ENCODE measurements around the gene CD101.

Gene CD101

DNA sequence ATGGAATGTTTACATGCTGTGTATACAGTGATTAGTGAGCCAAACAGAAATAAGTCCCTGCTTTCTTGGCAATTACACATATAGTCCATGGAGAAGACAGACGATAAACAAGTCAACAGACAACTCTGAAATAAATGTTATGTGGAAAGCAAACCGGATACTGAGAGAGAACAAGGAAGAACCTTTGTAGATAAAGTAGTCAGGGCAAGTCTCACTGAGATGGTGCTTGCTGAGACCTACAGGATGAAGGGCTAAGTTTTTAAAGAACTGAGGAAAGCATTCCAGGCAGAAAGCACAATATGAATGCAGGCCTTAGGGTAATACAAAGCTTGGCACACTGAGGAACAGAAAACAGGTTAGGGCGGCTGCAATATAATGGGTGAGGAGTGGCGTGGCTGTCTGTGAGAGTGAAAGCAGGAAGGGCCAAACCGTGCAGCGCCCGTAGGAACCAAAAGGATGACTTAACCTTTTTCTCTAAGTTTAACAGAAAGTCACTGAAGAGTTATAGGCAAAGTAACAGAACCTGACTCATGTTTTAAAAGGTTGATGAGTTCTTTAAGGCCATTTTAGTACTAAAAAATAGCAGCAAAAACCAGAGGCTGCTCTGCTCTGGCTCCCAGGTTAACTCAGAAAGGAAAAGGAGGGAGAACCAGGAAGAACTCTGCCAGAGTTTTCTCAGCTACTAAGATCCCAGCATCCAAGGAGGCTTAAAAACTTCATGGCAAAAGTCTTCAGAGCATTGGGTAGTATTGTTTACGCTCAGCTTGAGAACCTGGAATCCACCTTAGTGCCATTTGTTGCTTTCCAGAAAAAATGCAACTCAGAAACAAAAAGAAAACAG, 49.9 kb downstream of the CD101 start:
- DNase-seq (ENCODE audit: low spot score): no peak

DNA sequence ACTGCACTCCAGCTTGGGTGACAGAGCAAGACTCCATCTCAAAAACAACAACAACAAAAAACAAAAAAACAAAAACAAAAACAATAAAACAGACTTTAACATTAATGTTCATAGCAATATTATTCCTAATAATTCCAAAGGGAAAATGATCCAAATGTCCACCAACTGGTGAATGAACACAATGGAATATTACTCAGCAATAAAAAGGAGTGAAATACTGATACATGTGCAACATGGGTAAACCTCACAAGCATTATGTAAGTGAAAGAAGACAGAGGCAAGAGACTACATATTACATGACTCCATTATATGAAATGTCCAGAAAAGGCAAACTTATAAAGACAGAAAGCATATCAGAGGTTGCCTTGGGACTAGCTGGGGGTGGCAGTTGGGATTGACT, 52.5 kb downstream of the CD101 start:
- no peak for DNase-seq (ENCODE audit: low spot score)

DNA sequence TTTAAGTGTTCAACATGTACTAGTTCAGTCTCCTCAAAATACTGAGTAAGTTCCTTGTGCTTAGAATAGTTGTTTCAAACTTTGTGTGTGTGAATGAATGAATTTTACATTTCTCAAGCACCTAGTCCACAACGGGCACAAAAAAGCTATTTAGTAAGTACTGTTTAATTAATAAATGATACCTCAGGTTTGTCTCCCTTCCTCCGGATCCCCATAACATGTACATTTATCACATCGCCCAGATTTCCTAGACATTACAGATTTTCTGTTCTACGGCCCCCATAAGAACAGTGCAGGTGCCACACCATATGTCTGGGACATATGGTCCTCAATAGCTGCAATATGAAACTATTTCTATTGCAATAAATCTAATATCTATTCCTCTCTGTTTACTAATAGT, 57.2 kb downstream of the CD101 start:
- no peak for DNase-seq (ENCODE audit: low spot score)

DNA sequence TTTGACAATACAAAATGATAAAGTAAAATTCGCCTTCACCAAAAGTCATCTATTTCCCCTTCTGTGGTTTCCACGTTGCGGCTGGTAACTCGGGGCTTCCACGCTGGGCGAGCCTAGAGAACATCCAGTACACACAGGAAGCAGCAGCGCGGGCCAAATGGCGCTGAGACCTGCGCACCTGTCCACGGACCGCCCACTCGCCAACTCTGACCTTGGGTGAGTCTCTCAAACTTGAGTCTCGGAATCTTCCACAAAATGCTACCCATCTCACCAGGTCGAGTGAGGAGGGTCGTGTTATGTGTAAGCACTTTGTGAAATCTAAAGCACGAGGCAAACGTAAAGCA, 57.7 kb downstream of the CD101 start:
- no peak for DNase-seq (ENCODE audit: low spot score)

DNA sequence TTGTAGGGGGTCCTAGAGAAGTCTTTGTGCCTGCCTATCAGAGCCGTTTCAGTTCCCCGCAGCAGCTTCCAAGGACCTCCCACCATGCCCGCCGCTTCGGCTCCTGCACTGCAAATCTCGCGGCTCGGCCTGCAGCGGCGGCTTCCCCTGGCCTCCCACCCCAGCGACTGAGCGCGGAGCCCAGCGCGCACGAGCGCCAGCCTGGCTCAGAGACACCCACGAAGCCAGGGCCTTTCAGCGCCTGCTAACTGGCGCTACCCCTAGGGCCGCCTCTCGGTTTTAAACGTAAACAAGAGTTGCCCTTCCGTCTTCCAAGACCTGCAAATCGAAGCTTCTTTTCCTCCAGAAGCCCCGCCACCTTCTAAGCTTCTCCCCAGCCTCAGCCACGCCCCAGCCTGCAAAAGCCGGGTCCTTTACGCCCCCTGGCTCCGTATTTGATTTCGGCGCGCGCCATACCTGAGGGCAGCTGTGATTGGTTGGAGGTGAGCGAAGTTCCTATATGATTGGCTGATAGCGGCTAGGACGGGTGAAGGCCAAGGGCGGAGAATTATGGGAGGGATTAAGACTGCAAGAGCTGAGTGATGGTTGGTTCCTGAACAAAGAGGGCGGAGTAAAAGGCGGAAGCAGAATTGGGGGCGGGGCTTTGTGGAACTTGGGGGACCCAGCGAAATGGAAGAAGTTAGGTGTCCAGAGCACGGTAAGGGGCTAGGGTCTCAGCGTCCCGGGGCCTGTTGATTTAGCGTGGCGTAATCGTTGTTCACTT, 58.3 kb downstream of the CD101 start, which contains the start of gene TTF2:
Gene TTF2, plus strand, starts transcription at position 649 of the 763 bp plus-strand sequence. Its CDS starts 21 bp downstream, at position 670.
- DNase-seq (ENCODE audit: low spot score): peak; percentile 100

DNA sequence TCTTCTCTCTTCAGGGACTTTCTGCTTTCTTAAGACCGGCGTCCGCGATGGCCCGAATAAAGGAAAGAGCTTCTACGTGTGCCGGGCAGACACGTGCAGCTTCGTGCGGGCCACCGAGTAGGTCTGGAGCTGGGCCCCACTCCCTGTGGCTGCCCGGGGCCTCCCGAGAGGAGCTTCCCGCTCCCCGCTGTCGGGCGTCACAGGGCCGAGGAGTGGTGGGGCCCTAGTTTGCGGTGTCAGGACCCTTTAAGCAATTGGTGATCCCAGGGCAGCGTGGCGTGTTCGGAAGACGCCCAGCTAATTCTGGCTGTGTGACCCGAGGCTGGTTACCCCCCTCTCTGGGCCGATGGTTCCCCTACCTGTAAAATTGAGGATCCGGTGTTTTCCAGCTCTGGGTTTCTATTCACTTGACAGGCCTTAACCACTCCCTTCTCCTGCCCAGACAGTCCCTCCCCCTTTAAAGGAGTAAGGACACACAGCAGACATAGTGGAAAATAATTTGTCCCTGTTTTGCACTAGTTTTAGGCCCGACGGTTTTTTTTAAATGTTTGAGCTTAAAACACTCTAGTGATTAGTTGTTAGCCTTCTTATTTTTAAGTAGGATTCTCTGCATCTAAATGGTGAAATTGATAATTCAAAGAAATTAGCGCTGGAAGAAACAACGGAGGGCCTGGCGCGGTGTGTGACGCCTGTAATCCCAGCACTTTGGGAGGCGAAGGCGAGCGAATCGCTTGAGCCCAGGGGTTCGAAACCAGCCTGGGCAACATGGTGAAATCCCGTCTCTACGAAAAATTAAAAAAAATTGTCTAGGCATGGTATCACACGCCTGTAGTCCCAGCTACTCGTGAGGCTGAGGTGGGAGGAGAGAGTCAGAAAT, 59.1 kb downstream of the CD101 start:
- peak; percentile 51 for DNase-seq (ENCODE audit: low spot score)

DNA sequence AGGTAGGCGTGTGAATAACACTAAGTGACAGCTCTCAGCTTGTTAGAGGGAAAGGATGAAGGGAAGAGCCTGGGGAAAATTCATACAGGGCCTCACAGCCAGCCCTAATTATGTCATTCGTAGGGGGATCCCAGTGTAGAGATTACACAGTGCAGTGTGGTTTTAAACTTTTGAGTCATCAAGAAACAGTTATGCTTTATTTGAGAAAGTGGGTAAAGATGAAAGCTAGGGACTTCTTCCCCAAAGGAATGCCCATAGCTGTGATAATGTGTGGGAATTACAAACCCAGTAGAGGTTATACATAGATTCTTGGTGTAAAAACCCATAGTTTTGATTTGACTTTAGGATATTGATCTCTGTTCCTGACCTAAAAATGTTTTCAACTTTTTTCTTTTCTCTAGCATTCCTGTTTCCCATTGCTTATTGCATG, 60.4 kb downstream of the CD101 start:
- DNase-seq (ENCODE audit: low spot score): peak; percentile 26

DNA sequence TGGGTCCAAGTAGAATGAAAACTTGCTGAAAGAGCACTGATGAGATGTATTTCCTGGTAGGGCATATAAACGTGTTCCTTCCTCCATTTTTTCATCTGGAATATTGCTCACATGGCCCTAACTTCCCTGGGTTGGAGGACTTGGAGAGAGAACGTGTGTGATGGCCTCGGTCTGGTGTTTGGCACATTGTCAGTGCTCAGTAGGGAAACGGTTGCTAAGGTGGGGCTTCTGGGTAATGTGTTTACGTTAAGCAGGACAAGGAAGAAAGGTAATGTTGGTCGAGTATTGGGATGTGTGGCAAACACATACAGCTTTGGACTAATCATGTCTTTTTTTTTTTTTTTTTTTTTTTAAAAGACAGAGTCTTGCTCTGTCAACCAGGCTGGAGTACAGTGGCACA, 64.8 kb downstream of the CD101 start:
- DNase-seq (ENCODE audit: low spot score): no peak

DNA sequence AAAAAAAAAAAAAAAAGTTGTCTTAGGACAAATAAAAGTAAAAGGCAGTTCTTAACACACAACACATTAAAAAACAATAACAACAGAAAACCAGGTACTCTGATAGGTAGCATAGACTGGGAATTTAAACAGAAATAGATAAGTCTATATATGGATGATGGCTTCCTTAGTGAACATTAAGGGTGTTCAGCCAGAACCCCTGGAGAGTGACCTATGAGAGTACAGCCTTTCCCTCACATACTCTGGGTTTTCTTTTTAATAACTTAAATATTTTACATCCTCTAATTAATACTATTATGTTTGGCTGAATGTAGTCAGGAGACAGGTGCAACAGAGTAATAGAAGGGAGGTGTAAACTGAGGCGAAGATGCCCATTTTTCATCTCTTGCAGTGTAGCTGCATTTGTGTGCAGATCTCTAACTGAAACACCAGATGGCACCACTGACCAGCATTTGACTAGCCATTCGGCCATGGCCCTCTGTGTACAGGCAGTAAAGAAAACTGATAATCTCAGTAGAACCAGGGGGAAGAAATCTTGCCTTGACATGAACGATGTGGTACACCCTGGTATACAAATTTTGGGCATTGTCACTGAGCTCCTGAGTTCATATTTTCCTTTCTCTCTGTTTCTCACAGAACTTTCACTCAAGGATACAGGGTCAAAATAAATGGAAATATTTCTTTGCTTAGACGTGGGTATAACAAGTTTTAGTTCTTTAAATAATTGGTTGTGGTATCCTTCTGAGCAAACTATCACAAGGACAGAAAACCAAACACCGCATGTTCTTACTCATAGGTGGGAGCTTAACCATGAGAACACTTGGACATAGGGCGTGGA, 66.2 kb downstream of the CD101 start:
- peak; percentile 82 for DNase-seq (ENCODE audit: low spot score)

DNA sequence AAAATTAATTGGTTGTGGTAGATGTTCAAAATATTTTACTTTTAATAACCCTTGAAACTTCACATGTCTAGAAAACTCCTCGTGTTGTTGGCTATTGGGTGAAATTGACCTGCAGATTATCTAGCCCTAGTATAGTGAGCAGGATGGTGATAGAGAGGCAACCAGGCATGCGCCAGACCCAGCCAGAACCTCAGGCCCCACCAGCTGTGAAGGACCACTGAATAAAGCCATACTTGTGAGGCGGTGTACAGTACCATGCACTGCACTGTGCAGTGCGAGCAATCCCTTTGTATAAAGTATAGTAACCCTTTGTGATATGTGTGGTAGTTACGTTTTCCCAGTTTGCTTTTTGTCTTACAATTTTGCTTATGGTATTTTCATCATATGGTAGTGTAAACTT, 67.0 kb downstream of the CD101 start:
- DNase-seq (ENCODE audit: low spot score): no peak

DNA sequence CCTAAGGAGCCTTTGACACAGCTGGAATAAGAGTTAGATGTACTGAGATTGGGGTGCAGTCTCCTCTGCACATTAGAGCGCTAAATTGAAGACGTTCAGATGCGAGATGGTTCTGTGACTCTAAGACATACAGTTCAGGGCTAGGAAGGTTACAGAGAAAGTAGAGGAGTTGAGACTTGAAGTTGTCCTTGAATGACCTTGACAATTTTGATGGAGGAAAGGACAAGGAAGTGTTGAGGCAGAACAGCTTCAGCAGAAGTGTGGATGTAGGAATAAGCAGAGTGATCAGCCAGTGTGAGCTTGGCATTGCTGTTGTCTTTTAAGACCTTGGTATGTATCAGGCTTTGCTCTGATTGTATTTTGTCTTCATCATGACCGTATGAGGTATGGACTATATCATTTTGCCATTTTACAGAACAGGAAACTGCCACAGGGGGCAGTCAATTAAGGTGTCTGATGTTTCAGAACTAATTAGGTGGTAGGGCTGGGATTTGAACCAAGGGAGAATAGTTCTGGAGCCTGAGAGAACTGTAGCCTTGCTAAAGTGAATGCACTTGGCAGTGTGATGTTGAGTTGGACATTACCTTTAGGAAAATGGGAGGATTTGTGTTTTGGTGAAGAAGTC, 67.8 kb downstream of the CD101 start:
- DNase-seq (ENCODE audit: low spot score): no peak

DNA sequence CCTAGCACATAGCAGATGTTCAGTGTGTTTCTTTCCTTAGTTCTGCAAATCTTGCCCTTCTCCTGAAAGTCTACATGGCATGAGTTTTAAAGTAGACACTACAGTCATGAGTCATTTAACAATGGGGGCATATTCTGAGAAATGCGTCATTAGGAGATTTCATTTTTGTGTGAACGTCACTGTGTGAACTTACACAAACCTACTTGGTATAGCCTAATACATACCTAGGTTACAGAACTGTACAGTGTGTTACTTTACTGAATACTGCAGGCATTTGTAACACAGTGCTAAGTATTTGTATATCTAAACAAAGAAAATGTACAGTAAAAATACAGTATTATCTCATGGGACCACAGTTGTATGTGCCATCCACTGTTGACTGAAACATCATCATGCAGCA, 68.6 kb downstream of the CD101 start:
- DNase-seq (ENCODE audit: low spot score): no peak

DNA sequence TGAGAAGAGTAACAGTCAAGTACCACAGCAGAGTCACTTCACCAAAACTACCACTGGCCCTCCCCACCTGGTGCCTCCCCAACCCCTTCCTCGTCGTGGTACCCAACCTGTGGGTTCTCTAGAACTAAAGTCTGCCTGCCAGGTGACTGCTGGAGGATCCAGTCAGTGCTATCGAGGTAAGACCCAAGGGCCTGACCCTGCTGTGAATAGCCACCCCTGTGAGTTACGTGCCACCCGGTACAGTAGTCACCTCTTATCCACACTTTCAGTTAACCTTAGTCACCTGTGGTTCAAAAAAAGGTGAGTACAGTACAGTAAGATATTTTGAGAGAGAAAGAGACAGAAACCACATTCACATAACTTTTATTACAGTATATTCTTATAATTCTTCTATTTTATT, 75.1 kb downstream of the CD101 start:
- DNase-seq (ENCODE audit: low spot score): no peak

DNA sequence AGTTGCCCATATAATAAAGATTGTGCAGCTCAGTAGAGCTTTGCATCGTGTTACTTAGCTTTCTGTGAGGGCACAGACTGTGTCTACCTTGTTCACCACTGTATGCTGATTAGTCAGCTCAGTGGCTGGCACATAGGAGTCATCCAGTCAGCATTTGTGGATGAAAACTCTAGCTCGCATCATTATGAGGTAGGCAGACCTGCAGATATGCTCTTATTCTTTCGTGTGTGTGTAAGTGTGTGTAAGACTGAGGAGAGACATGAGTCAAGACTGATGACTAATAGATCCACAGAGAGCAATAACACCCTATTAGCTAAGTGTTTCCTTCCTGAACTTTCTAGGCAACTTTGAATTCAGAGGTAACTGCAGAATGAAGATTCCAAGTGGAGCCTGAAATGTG, 75.7 kb downstream of the CD101 start:
- peak; percentile 68 for DNase-seq (ENCODE audit: low spot score)

DNA sequence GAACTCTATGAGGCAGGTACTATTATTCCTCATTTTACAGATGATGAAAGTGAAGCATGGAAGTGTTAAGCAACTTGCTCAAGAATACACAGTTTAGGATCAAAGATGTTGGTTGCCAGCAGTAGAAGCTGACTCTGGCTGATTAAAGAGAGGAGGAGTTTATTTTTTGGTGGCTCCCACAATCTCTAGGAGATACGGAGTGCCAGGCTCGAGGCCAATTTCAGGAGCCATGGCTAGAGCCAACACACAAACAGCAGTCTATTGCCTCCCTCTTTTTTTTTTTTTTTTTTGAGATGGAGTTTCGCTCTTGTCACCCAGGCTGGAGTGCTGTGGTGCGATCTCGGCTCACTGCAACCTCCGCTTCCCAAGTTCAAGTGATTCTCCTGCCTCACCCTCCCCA, 78.2 kb downstream of the CD101 start:
- DNase-seq (ENCODE audit: low spot score): no peak

DNA sequence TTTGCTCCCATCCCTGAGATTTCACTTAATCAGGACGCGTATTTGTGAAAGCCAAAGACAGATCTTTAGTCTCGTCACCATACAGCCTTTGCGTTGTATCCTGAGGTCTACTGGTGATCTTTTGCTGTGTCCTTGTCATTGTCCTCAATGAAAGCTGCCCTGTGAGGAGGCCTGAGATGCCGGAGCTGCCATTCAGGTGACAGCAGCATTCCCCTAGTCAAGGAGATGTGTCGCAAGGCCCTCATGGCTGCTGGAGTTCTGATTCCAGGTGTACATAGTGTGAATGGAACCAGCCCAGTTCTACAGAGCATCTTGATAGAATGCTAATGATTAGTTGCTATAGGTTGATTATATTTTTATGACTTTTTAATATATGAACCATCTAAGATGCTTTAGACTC, 82.7 kb downstream of the CD101 start:
- no peak for DNase-seq (ENCODE audit: low spot score)

Data from AG08395 (cell line).